Measurements from ENCODE around the gene ATG4D.
A peak's percentile ranks its signal among the peaks of the same experiment; 100 is the strongest.

Gene ATG4D

DNA sequence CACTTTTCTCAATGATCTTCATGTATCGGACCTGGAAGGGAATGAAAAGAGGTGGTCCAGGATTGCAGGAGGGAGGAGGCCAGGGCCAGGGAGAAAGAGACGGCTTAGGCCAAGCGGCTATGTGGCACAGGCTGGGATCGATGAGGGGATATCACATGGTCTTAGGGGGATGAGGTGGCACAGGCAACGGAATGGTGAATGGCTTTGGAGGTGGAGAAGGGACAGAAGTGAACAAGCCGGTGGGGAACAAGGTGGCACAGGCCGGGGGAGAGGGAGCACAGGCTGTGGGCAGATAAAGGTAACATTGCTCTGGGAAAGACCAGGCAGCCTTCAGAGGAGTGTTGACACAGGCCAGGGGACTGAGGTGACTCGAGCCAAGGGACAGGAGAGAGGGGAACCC is 30.8 kb downstream of the ATG4D start:
- DNase-seq (ENCODE audit: low spot score) (no peak), FAIRE-seq (no peak)

DNA sequence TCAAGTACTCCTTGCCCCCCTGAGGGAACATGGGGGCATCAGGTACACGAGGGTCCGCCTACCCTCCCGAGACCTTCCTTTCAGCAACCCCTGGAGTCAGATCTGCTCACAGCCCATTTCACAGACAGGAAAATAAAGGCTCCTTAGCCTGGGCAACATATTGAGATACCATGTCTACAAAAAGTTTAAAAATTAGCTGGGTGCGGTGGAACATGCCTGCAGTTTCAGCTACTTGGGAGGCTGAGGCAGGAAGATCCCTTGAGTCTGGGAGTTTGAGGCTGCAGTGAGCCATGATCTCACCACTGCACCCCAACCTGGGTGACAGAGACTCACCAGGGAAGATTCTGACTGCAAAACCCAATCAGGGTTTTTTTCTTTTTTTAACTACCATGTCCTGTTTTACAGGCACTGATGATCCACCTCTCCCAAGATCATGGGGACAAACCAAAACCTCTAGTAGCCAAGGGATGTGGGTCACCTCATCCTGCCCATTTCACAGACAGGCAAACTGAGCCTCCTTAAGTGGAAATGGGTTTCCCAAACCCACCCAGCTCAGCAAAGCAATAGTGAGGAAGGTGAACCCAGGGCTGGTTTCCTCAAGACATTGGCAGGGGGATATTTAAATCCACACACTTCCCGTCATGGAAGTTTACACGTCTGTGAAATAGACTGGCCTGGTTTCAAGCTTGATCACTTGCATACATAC is 31.5 kb downstream of the ATG4D start:
- DNase-seq (ENCODE audit: low spot score): no peak
- FAIRE-seq: no peak

DNA sequence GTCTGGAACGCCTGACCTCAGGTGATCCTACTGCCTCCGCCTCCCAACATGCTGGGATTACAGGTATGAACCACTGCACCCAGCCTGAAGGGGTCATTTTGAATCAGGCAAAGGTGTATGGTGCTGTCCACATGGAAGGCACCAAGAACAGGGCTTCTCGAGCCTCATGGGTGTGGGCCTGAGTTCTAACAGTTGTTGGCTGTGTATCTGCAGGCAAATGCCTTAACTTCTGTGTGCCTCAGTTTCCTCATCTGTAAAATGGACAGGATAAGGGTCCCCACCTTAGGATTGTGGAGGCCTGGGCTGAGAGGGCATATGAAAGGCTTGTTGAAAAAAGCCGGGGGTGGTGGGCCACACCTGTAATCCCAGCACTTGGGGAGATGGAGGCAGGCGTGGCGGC is 34.2 kb downstream of the ATG4D start:
- FAIRE-seq: no peak
- no peak for DNase-seq (ENCODE audit: low spot score)

DNA sequence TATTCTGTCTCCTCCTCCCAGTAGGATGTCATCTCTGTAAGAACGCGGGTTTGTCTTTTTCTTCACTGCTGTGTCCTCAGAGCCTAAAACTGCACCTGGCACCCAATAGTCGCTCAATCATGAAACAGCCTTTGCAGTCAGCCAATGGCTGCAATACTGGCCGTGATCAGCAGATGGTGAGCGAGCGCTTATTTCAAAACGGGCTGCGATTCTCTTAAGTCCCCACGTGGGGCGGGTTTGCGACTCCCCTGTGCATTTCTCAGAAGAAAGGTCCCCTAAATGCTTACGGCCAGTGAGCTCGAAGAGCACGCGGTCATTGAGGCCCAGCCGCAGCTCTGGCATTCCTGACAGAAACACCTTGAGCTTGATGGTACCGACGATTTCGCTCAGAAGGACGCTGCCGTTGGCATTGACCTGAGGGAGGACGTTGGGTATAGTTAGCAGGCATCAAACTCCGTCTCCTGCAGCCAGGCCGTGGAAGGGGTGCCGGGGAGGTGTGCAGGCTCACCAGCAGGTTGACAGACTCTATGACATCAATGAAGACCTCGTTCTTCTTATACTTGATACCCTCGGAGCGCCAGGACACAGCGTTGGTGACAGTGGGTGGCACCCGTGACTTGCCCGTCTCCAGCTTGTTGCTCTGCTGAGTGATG is 37.4 kb downstream of the ATG4D start:
- DNase-seq (ENCODE audit: low spot score) (peak; percentile 66), FAIRE-seq (no peak)

DNA sequence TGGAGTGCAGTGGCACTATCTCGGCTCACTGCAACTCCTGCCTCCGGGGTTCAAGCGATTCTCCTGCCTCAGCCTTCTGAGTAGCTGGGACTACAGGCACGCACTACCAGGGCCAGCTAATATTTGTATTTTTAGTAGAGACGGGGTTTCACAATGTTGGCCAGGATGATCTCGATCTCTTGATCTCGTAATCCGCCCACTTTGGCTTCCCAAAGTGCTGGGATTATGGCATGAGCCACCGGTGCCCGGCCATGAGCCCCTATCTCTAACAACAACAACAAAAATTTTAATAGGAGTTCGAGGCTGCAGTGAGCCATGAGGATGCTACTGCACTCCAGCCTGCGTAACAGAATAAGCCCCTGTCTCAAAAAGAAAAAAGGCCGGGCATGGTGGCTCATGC is 38.4 kb downstream of the ATG4D start:
- FAIRE-seq: no peak
- no peak for DNase-seq (ENCODE audit: low spot score)

DNA sequence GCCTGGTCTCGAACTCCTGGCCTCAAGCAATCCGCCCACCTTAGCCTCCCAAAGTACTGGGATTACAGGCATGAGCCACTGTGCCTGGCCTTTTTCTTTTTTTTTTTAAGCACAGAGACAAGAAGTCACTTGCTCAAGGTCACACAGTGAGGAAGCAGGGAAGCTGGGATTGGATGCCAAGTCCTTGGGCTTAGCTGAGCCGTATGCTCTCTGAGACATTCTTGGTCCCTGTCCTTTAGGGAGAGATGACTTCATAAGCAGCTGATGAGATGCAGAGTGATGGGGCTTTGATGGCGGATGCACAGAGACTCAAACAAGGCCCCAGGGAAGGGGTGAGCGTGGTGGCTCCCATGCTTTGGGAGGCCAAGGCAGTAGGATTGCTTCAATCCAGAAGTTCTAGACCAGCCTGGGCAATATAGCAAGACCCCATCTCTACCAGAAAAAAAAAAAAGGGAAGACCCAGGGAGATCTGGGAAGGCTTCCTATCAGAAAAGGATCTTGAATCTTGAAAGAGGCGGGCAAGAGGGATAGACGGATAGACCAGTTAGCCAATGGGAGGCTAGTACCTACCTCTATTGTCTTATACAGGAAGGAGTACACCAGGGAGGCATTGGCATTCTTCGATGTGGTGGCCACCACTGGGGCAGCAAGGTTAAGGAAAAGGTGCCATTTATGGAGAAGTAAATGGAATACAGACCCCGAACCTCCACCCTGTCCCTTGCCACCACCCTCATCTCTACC is 39.5 kb downstream of the ATG4D start:
- no peak for FAIRE-seq
- DNase-seq (ENCODE audit: low spot score): no peak

DNA sequence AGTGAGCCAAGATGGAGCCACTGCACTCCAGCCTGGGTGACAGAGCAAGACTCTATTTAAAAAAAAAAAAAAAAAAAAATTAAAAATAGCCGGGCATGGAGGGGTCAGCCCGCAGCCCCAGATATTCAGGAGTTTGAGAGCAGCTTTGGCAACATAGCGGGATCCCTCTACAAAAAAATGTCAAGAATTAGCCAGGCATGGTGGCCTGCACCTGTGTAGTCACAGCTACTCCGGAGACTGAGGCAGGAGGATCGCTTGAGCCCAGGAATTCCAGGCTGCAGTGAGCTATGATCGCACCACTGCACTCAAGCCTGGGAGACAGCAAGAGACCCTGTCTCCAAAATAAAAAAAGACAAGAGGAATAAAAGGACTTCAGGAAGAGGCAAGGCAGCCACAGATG is 42.7 kb downstream of the ATG4D start:
- no peak for FAIRE-seq

DNA sequence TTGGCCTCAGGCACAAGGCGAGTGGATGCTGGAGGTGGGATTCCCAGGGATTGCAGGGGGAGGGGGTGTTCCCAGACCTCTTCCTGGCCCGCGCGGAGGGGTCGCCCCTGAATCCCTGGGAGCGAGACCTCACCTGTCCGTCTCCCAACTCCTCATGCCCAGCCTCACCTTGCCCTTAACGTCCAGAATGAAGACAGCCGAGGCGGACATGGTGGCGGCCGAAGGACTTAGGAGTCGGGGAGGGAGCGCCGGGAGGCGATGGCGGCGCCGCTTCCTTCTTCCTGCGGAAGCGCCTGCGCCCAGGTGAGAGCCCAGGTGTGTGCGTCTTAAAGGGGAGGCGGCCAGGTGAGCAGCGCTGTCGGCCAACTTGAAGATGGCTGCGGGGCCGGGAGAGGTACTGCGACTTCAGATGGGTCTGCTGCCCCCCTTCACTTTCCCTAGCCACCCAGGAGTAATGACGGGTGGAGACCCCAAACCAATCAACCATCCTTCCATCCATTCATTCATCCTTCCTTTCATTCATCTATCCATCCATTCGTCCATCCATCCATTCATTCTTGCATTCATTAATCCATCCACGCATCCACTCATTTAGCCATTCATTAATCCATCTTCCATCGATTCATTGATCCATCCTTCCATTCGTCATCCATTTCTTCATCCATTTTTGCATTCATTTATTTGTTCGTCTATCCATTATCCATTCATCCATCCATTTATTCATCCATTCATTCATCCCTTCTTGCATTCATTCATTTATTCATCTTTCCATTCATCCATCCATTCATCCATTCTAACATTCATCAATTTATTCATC is 43.5 kb downstream of the ATG4D start, which contains the start of gene AP1M2:
Gene AP1M2, minus strand, starts transcription at position 291 of the 817 bp plus-strand sequence. Its CDS starts 81 bp downstream, at position 210.
- FAIRE-seq (no peak), DNase-seq (ENCODE audit: low spot score) (no peak)

More for the DNA sequence above, 42.7 kb downstream of the ATG4D start:
- no peak for DNase-seq (ENCODE audit: low spot score)

DNA sequence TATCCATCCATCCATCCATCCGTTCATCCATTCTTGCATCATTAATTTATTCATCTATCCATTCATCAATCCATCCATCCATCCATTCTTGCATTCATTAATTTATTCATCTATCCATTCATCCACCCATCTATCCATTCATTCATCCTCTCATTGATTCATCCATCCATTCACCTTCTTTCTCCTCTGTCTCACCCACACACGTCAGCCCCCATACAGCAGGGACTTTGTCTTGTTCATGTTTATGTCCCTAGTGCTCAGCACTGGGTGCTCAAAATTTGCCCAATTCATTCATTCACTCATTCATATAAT is 44.1 kb downstream of the ATG4D start:
- DNase-seq (ENCODE audit: low spot score): no peak
- FAIRE-seq: no peak

DNA sequence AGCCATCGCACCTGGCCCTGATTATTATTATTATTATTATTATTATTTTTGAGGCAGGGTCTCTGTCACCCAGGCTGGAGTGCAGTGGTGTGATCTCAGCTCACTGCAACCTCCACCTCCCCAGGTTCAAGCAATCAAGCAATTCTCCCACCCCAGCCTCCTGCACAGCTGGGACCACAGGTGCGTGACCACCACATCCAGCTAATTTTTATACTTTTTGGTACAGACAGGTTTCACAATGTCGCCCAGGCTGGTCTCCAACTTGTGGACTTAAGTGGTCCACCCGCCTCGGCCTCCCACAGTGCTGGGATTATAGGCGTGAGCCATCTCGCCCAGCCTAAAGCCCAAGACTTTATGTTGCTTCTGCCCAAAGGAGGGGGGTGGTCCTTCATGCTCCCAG is 49.4 kb downstream of the ATG4D start:
- no peak for FAIRE-seq
- no peak for DNase-seq (ENCODE audit: low spot score)

DNA sequence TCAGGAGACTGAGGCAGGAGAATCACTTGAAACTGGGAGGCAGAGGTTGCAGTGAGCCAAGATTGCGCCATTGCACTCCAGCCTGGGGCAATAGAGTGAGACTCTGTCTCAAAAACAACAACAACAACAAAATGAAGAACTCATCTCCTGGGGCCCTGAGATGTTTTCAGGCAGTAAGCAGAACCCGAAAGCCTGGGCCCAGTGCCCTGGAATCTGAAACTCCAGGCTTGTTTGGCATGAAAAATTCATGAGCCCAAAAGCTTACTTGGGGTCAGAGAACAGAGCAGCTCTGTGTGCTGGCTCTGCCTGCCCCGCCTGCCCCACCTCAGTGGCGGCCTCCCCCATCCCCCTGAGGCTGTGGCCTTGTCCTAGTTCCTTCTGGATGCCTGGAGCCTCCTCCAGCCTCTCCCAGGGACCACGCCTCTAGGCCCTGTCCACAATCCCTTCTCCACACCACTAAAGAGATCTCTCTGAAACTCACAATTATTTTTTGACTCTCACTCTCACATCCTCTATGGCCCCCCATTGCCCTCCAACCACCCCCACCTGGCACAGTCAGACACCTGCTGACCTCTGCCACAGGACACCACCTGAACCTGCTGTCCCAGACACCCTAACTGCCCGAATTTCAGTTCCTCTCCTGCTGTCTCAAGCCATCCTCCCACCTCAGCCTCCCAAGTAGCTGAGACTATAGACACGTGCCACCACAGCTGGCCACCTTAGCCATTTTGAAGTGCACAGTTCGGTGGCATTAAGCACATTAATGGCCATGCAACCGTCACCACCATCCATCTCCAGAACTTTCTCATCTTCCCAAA is 50.3 kb downstream of the ATG4D start:
- no peak for FAIRE-seq
- no peak for DNase-seq (ENCODE audit: low spot score)

DNA sequence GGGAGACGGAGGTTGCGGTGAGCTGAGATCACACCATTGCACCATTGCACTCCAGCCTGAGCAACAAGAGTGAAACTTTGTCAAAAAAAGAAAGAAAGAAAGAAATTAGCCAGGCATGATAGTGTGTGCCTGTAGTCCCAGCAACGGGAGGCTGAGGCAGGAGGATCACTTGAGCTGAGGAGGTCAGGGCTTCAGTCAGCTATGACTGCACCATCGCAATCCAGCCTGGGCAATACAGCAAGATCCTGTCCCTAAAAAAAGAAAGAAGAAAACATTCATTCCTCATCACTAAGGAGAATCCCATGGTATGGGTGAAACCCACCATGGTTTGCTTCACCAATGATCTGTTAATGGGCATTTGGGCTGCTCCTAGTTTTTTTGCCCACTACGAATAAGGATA is 56.4 kb downstream of the ATG4D start:
- FAIRE-seq: no peak
- no peak for DNase-seq (ENCODE audit: low spot score)

DNA sequence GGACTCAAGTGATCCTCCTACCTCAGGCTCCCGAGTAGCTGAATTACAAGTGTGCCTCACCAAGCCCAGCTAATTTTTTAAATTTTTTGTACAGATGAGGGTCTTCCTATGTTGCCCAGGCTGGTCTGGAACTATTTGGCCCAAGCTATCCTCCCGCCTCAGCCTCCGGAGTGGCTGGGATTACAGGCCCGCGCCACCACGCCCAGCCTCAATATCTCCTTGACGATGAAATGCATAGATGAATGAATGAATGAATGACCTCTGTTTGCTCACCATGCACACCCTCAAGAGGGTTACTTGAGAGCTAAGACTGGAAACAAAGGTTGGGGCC is 58.3 kb downstream of the ATG4D start:
- FAIRE-seq (no peak), DNase-seq (ENCODE audit: low spot score) (no peak)

DNA sequence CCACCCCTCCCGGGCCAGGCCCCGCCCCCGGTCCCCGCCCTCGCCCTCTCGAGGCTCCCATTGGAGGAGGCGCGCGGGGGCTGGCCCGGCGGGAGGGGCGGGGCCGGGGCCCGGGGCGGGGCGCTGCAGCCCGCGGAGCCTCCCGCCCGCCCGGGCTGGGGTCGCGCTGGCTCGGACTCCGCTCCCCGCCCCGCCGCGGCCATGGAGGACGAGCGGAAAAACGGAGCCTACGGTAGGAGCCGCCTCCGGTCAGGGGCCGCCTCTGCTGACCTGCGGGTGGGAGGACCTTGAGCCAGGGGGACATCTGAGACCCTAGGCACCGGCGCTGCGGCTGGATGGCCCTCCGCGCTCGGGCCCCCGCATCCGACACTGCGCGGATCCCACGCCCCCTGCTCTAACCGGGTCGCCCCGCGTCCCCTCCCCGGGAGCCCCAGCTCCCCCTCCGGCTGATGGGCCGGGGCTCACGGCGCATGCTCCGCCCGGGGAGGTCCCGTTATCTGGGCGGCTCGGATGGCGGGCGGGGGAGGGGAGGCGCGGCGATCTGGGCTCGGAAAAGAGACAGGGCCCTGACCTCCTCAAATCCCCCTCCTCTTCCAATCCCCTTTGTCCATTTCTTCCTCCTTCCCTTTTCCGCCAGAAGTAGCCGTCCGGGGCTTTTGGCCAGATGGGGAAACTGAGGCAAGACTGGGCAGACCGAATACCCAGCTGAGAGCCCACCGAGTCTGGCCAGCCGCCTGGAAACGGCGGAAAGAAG is 58.8 kb downstream of the ATG4D start:
- FAIRE-seq (no peak), DNase-seq (ENCODE audit: low spot score) (peak; percentile 92)

Measured in urothelium cell line (cell line).